Right cardiac atrium (tissue), 5 donors: ENCODE data around the gene UVRAG. TPM values are rescaled to one million over a fixed set of nuclear protein-coding genes. Genes with fewer than 3 reads are reported as not detected.

Experiments
- ATAC-seq, 2 donors: fragments of 200-7000 bp; cut with Tn5 transposase; one replicate each; pipeline versions ENCODE4 v1.8.0 to v1.9.1; 2020; ENCODE audit warnings: moderate library complexity in 2 of 2, mild to moderate bottlenecking in 1 of 2
- DNase-seq, 3 donors: peaks; one replicate each; pipeline ENCODE4 v3.0.0-alpha.2; 2020
- H3K27ac ChIP-seq: one replicate; pipeline ENCODE4 v1.5.1; 2013; ENCODE audit warnings: mild to moderate bottlenecking, low read length, control low read depth, moderate library complexity
- H3K27me3 ChIP-seq: one replicate; pipeline ENCODE4 v1.6.1; 2013; ENCODE audit not compliant: control insufficient read depth, insufficient read depth
- H3K4me1 ChIP-seq: one replicate; pipeline ENCODE4 v1.6.1; 2013; ENCODE audit warnings: low read length; ENCODE audit not compliant: control insufficient read depth, insufficient read depth
- H3K4me3 ChIP-seq: one replicate; pipeline ENCODE4 v1.5.1; 2013; ENCODE audit warnings: low read length, control low read depth
- H3K9me3 ChIP-seq: one replicate; pipeline ENCODE4 v1.6.1; 2013; ENCODE audit warnings: low read length; ENCODE audit not compliant: control insufficient read depth
- WGBS: extraction: QIAGEN DNeasy Blood & Tissue Kit; methylation state at CpG from one replicate; pipeline ENCODE4 v1.1.7; 2013; 5-methylcytosine and 5-hydroxymethylcytosine counted together
- intact Hi-C, 4 donors: fragments of 100-400 bp; cut with DNase I; formaldehyde crosslinking; loops; one replicate each; pipeline versions ENCODE4 v1.11.0 to v1.14.0; 2022 to 2023
- polyA plus RNA-seq: library from polyadenylated mRNA; stranded (reverse); fragments of 200-250 nt; gene quantifications from one replicate; pipeline ENCODE4 v1.2.3, GENCODE V29; 2013
- total RNA-seq, 4 donors: library from RNA; stranded (reverse); fragmentation: NEBNext Ultra II Directional; extraction: Animal tissue kit (Norgen Biotek cat#: 25700); gene quantifications; one replicate each; pipeline ENCODE4 v1.2.1, GENCODE V29; 2021
- donor health status: healthy with polysubstance abuse.
- donor health status: DM: no; HTN: yes; CAD: no.
- donor health status: DM: no; HTN: no; CAD: no.
- donor health status: DM: no; HTN: yes; CAD: no; lungs with severe emphysema.
- donor health status: DM: yes; HTN: yes; CAD: no.

UVRAG gene
- total and polyA plus RNA-seq, 5 donors, result 5.5 to 18.5 (median 13.9) TPM

DNA sequence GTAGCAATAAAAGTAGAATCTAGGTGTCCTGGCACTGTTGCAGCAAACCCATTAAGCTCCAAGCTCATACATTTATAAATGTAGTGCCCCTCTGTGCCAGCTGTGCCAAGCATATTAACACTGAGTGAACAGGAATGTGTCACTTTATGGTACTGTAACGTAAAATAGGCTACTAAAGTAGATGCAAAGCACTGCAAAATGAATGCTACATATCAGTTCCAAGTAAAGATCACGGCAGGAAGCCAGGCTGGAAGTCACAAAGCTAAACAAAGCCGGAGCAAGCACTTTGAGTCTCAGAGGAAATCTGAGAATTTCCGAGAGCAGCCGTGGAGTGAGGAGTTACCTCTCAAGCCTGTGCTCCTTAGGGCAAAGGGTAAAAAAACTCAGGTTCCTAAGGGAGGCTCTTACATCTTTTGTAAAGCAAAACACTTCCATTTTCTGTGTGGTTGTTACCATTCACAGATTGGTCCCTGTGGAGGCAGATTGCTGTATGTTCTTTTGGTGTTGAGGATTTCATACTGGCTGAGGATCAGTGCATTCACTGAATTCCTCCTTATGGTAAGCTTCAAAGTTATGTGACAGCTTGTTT lies 305.6 kb downstream of the UVRAG start:
- Histone ChIP-seq H3K9me3 (no peaks in the 10 kb centered on the region), H3K27me3 (no peaks in the 10 kb centered on the region), H3K4me1 (peaks cover 24% of the 10 kb centered on the region), H3K4me3 (no peak overlapping the region), H3K27ac (peak overlapping the region; percentile 3)
- intact Hi-C loops, result no loop called here
- DNase-seq (peak in 2 of 3 donors; percentile 24 to 60), ATAC-seq (peak; percentile 67 to 80)
- 27% methylated on average over 5 of the region's 5 CpGs for WGBS

GRCh38 chr11:76123248-76123647 lies 308.2 kb downstream of the UVRAG start:
- intact Hi-C loops, result no loop called here
- 68% methylated on average over 4 of the region's 4 CpGs for WGBS
- peaks cover 24% of the 10 kb centered on the region for H3K4me1 ChIP-seq
- ATAC-seq (no peak), DNase-seq (no peak)
- H3K27ac ChIP-seq, result peak overlapping the region; percentile 63
- H3K9me3 ChIP-seq, result no peaks in the 10 kb centered on the region
- no peaks in the 10 kb centered on the region for H3K27me3 ChIP-seq
- no peak overlapping the region for H3K4me3 ChIP-seq

DNA sequence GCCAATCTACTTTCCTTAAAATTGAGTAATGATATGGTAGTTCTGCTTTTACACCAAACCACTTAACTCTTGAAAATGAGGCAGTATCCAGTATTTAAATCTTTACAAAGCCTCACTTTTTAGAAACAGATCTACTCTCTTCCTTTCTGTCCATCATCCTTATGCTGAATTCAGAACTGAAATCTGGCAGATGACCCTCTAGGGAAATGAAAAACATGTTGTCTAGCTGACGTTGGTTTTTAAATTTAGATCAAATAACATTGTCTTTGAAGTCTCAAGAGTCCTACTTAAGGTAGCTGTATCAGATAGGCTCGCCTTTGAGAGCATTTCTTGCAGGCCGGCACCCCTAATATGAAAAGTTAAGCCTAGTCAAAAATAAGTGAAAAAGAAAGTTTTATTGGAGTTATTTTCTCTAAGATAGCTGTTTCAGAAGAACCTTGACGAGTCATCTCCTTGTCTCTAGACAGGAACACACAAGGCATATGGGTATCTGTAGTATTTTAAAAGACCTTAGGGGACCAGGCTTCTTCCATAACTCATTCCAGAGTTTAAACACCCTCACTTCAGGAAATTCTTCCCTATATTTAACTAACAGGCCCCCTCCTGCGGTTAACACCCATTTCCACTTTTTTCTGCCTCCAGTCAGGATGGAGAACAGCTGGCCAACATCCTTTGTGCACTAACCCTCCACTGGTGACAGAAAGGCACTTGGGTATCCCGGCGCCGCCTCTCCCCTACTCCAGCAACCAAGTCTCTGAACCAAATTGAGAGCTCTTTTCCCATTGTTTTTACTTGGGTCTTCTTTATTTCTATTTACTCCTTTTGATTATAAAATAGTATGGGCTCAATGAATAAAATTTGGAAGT lies 310.1 kb downstream of the UVRAG start:
- Histone ChIP-seq H3K27ac (no peak overlapping the region), H3K9me3 (no peaks in the 10 kb centered on the region), H3K4me1 (peaks cover 13% of the 10 kb centered on the region), H3K27me3 (no peaks in the 10 kb centered on the region), H3K4me3 (no peak overlapping the region)
- DNase-seq (no peak), ATAC-seq (no peak)
- 63% methylated on average over 8 of the region's 8 CpGs for WGBS
- intact Hi-C loops, result no loop called here

DNA sequence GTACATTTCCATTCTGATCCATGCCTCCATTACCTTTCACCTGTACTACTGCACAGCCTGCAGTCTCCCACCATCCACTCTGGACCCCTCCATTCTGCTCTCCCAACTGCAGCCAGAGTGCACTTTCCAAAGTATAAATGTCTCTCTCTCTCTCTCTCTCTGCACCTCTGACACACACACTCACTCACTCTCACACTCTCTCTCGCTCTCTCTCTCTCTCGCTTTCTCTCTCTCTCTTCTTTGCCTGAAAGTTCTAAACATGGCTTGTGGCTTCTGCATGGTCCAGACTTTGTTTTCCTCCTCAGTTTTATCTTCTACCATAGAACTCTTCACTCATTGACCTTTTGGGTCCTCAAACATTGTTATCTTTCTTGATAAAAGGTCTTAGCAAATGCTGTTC lies 314.7 kb downstream of the UVRAG start:
- H3K27ac ChIP-seq, result no peak overlapping the region
- no peaks in the 10 kb centered on the region for H3K27me3 ChIP-seq
- ATAC-seq (no peak), DNase-seq (no peak)
- H3K4me3 ChIP-seq, result no peak overlapping the region
- H3K4me1 ChIP-seq, result peaks cover 5% of the 10 kb centered on the region
- intact Hi-C loops, result no loop called here
- WGBS, result 99% methylated on average over 2 of the region's 2 CpGs
- H3K9me3 ChIP-seq, result no peaks in the 10 kb centered on the region

DNA sequence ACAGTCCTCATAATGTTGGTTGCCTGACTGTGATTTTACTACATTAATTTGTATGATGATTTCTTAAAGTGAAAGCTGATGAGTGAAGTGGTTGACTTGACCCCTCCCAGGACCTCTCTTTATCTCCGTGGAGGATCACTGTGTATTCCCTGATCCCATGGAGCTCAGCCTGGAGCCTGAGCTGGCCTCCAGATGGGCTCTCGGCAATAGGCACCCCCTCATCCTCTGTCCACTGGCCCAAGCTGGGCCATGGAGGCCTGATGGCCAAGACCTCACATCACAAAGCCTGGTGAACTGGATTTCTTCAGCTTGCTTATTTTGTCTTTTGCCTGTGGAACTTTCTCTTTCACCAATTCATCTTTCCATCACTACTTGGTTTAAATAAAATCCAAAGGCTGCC lies 316.1 kb downstream of the UVRAG start:
- H3K4me3 ChIP-seq, result no peak overlapping the region
- H3K27me3 ChIP-seq, result no peaks in the 10 kb centered on the region
- H3K9me3 ChIP-seq, result no peaks in the 10 kb centered on the region
- ATAC-seq (peak; percentile 48 to 51), DNase-seq (no peak)
- peaks cover 5% of the 10 kb centered on the region for H3K4me1 ChIP-seq
- no peak overlapping the region for H3K27ac ChIP-seq
- 38% methylated on average over 2 of the region's 2 CpGs for WGBS
- intact Hi-C loops, result no loop called here

- Histone ChIP-seq H3K4me1 (peaks cover 5% of the 10 kb centered on the region), H3K27me3 (no peaks in the 10 kb centered on the region), H3K27ac (peak overlapping the region; percentile 42), H3K4me3 (no peak overlapping the region), H3K9me3 (no peaks in the 10 kb centered on the region)
- WGBS, result 33% methylated on average over 6 of the region's 6 CpGs
- ATAC-seq (peak; percentile 56 to 68), DNase-seq (no peak)
- intact Hi-C loops, result no loop called here
These were observed 316.9 kb downstream of the UVRAG start for GRCh38 chr11:76131671-76132631.

GRCh38 chr11:76134239-76134638 lies 319.2 kb downstream of the UVRAG start:
- Histone ChIP-seq H3K4me3 (no peak overlapping the region), H3K27ac (no peak overlapping the region), H3K4me1 (peaks cover 5% of the 10 kb centered on the region), H3K27me3 (no peaks in the 10 kb centered on the region), H3K9me3 (no peaks in the 10 kb centered on the region)
- WGBS, result 94% methylated on average over 3 of the region's 3 CpGs
- intact Hi-C loops, result no loop called here
- DNase-seq (no peak), ATAC-seq (no peak)

- Histone ChIP-seq H3K27ac (no peak overlapping the region), H3K27me3 (no peaks in the 10 kb centered on the region), H3K9me3 (no peaks in the 10 kb centered on the region), H3K4me1 (peaks cover 5% of the 10 kb centered on the region), H3K4me3 (no peak overlapping the region)
- DNase-seq, result no peak
- WGBS, result 76% methylated on average over 5 of the region's 5 CpGs
- intact Hi-C loops, result no loop called here
- ATAC-seq, result no peak
These were observed 320.5 kb downstream of the UVRAG start for GRCh38 chr11:76135491-76135890.

DNA sequence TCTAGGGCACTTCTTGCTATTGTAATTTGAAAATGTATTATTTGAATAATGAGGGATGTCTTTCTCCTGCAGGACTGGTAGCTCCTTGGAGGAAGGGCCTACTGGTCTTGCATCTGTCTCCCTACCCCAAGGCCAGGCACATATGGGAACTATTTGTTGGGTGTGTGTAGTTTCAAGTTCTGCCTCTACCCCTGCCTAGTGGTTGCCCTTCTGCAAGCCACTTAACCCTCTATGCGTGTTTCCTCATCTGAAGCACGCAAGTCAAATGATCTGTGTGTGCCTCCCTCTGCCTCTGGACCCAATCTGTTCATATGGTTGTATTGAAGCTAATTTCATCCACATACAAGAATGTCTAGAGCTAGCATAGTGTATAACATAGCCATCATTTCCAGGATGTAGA lies 324.3 kb downstream of the UVRAG start:
- Histone ChIP-seq H3K4me1 (no peaks in the 10 kb centered on the region), H3K9me3 (no peaks in the 10 kb centered on the region), H3K27me3 (no peaks in the 10 kb centered on the region), H3K27ac (no peak overlapping the region), H3K4me3 (no peak overlapping the region)
- WGBS, result 95% methylated on average over 2 of the region's 2 CpGs
- DNase-seq (no peak), ATAC-seq (peak in 1 of 2 donors; percentile 31)
- intact Hi-C loops, result no loop called here

DNA sequence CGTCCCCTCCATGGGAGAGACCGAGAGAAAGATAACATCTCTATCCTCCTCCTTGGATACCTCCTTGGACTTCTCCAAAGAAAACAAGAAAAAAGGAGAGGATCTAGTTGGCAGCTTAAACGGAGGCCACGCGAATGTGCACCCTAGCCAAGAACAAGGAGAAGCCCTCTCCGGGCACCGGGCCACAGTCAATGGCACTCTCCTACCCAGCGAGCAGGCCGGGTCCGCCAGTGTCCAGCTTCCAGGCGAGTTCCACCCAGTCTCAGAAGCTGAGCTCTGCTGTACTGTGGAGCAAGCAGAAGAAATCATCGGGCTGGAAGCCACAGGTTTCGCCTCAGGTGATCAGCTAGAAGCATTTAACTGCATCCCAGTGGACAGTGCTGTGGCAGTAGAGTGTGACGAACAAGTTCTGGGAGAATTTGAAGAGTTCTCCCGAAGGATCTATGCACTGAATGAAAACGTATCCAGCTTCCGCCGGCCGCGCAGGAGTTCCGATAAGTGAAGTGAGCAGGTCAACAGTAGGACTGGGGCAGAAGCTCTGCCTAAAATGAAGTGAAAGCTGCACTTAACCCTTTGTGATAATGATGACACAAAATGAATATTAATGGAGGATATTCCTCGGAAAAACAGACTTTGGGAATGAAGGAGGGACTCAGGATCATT lies 326.0 kb downstream of the UVRAG start:
- intact Hi-C loops, result no loop called here
- no peaks in the 10 kb centered on the region for H3K4me1 ChIP-seq
- no peaks in the 10 kb centered on the region for H3K27me3 ChIP-seq
- H3K9me3 ChIP-seq, result no peaks in the 10 kb centered on the region
- ATAC-seq (peak in 1 of 2 donors; percentile 29), DNase-seq (no peak)
- no peak overlapping the region for H3K4me3 ChIP-seq
- H3K27ac ChIP-seq, result no peak overlapping the region
- WGBS, result 92% methylated on average over 22 of the region's 22 CpGs
